Middle frontal gyrus (tissue), 1 donor: ENCODE data around the gene ZNF320.
"Not testable (repeated sequence)": the region's sequence is repeated elsewhere in the genome, so short reads cannot be mapped to it uniquely, and the experiment has no call there.

ENCODE experiments used
- DNase-seq: peaks from one replicate; pipeline ENCODE4 v3.0.0-alpha.2; 2015; ENCODE audit warnings: low spot score; ENCODE audit errors: extremely low spot score

ZNF320 gene

GRCh38 chr19:52897138-52897935 lies at the start of gene ZNF320:
TSS of gene ZNF320 (minus strand) at chr19:52897635. CDS start at chr19:52890255, 7,380 bp downstream.
- DNase-seq, result peak; percentile 91

GRCh38 chr19:52946322-52947310 lies 49.2 kb upstream of the ZNF320 start:
- DNase-seq, result no peak

- no peak for DNase-seq
These were observed 48.4 kb upstream of the ZNF320 start for GRCh38 chr19:52945652-52946321.

GRCh38 chr19:52944703-52945493 lies 47.5 kb upstream of the ZNF320 start:
- DNase-seq, result not testable (repeated sequence)

- no peak for DNase-seq
These were observed 46.6 kb upstream of the ZNF320 start for GRCh38 chr19:52943884-52944643.

- no peak for DNase-seq
These were observed 45.9 kb upstream of the ZNF320 start for GRCh38 chr19:52943134-52943883.

- DNase-seq, result no peak
These were observed 45.1 kb upstream of the ZNF320 start for GRCh38 chr19:52942386-52943133.

- no peak for DNase-seq
These were observed 44.5 kb upstream of the ZNF320 start for GRCh38 chr19:52941941-52942385.

GRCh38 chr19:52941523-52941922 lies 44.1 kb upstream of the ZNF320 start:
- DNase-seq, result not testable (repeated sequence)

- not testable (repeated sequence) for DNase-seq
These were observed 43.5 kb upstream of the ZNF320 start for GRCh38 chr19:52940905-52941304.

GRCh38 chr19:52938761-52939160 lies 41.3 kb upstream of the ZNF320 start:
- DNase-seq, result no peak

GRCh38 chr19:52936954-52937325 lies 39.5 kb upstream of the ZNF320 start:
- no peak for DNase-seq

- DNase-seq, result no peak
These were observed 38.9 kb upstream of the ZNF320 start for GRCh38 chr19:52936151-52936953.

GRCh38 chr19:52935434-52935833 lies 38.0 kb upstream of the ZNF320 start:
- no peak for DNase-seq

GRCh38 chr19:52924641-52925040 lies 27.2 kb upstream of the ZNF320 start:
- not testable (repeated sequence) for DNase-seq

GRCh38 chr19:52923778-52924593 lies 26.6 kb upstream of the ZNF320 start:
- DNase-seq, result no peak
